ENCODE measurements around the gene IL1RAP. TPM values are rescaled to one million over a fixed set of nuclear protein-coding genes. Genes with fewer than 3 reads are reported as not detected.

The IL1RAP gene
- total RNA-seq, 2 donors from 2014 or later: 17.2 to 29.2 TPM

- H3K27me3 Mint-ChIP-seq: no peaks in the 10 kb centered on the region
- peaks cover 9% of the 10 kb centered on the region for H3K36me3 Mint-ChIP-seq (ENCODE audit: low read depth)
- H3K4me3 Mint-ChIP-seq: no peak overlapping the region
- no peak overlapping the region for H3K27ac Mint-ChIP-seq
- peaks cover 12% of the 10 kb centered on the region for H3K4me1 Mint-ChIP-seq
- peaks cover 3% of the 10 kb centered on the region for H3K9me3 Mint-ChIP-seq
- ATAC-seq (replicated peaks): no peak
Observed at GRCh38 chr3:190522621-190523222, 8.8 kb downstream of the IL1RAP start.

GRCh38 chr3:190524942-190525341 is 11.1 kb downstream of the IL1RAP start:
- Mint-ChIP-seq H3K9me3 (no peaks in the 10 kb centered on the region), H3K4me3 (no peak overlapping the region), H3K36me3 (ENCODE audit: low read depth) (peaks cover 13% of the 10 kb centered on the region), H3K4me1 (peaks cover 4% of the 10 kb centered on the region), H3K27me3 (no peaks in the 10 kb centered on the region), H3K27ac (no peak overlapping the region)
- ATAC-seq (replicated peaks): no peak

- ATAC-seq (replicated peaks): no peak
- Mint-ChIP-seq H3K27me3 (no peaks in the 10 kb centered on the region), H3K36me3 (ENCODE audit: low read depth) (peaks cover 13% of the 10 kb centered on the region), H3K9me3 (no peaks in the 10 kb centered on the region), H3K4me1 (peaks cover 4% of the 10 kb centered on the region), H3K4me3 (no peak overlapping the region), H3K27ac (no peak overlapping the region)
Observed at GRCh38 chr3:190525634-190526033, 11.7 kb downstream of the IL1RAP start.

- Mint-ChIP-seq H3K27me3 (no peaks in the 10 kb centered on the region), H3K4me1 (peaks cover 4% of the 10 kb centered on the region), H3K36me3 (ENCODE audit: low read depth) (peaks cover 13% of the 10 kb centered on the region), H3K27ac (no peak overlapping the region), H3K9me3 (no peaks in the 10 kb centered on the region), H3K4me3 (no peak overlapping the region)
- ATAC-seq (replicated peaks): no peak
Observed at GRCh38 chr3:190526787-190527762, 13.2 kb downstream of the IL1RAP start.

- Mint-ChIP-seq H3K27ac (no peak overlapping the region), H3K9me3 (no peaks in the 10 kb centered on the region), H3K4me1 (peaks cover 4% of the 10 kb centered on the region), H3K4me3 (no peak overlapping the region), H3K27me3 (no peaks in the 10 kb centered on the region), H3K36me3 (ENCODE audit: low read depth) (peaks cover 13% of the 10 kb centered on the region)
- ATAC-seq (replicated peaks): no peak
Observed at GRCh38 chr3:190528706-190529105, 14.8 kb downstream of the IL1RAP start.

GRCh38 chr3:190531406-190531805 is 17.5 kb downstream of the IL1RAP start:
- H3K36me3 Mint-ChIP-seq (ENCODE audit: low read depth): peaks cover 13% of the 10 kb centered on the region
- H3K4me1 Mint-ChIP-seq: peaks cover 5% of the 10 kb centered on the region
- H3K27ac Mint-ChIP-seq: no peak overlapping the region
- H3K9me3 Mint-ChIP-seq: no peaks in the 10 kb centered on the region
- H3K27me3 Mint-ChIP-seq: no peaks in the 10 kb centered on the region
- ATAC-seq (replicated peaks): no peak
- no peak overlapping the region for H3K4me3 Mint-ChIP-seq

GRCh38 chr3:190532731-190533203 is 18.9 kb downstream of the IL1RAP start:
- ATAC-seq (replicated peaks): no peak
- Mint-ChIP-seq H3K27ac (no peak overlapping the region), H3K4me3 (no peak overlapping the region), H3K9me3 (no peaks in the 10 kb centered on the region), H3K27me3 (no peaks in the 10 kb centered on the region), H3K4me1 (peaks cover 7% of the 10 kb centered on the region), H3K36me3 (ENCODE audit: low read depth) (peaks cover 13% of the 10 kb centered on the region)

GRCh38 chr3:190533511-190534281 is 19.8 kb downstream of the IL1RAP start:
- no peak overlapping the region for H3K4me3 Mint-ChIP-seq
- peaks cover 11% of the 10 kb centered on the region for H3K4me1 Mint-ChIP-seq
- no peak for ATAC-seq (replicated peaks)
- H3K27me3 Mint-ChIP-seq: no peaks in the 10 kb centered on the region
- peak overlapping the region; percentile 34 for H3K27ac Mint-ChIP-seq
- no peaks in the 10 kb centered on the region for H3K9me3 Mint-ChIP-seq
- H3K36me3 Mint-ChIP-seq (ENCODE audit: low read depth): peaks cover 5% of the 10 kb centered on the region

GRCh38 chr3:190534386-190534785 is 20.5 kb downstream of the IL1RAP start:
- ATAC-seq (replicated peaks): no peak
- Mint-ChIP-seq H3K27me3 (no peaks in the 10 kb centered on the region), H3K27ac (peak overlapping the region; percentile 34), H3K9me3 (no peaks in the 10 kb centered on the region), H3K4me1 (peaks cover 11% of the 10 kb centered on the region), H3K4me3 (no peak overlapping the region), H3K36me3 (ENCODE audit: low read depth) (no peaks in the 10 kb centered on the region)

- H3K4me3 Mint-ChIP-seq: no peak overlapping the region
- peak; percentile 77 for ATAC-seq (replicated peaks)
- no peaks in the 10 kb centered on the region for H3K36me3 Mint-ChIP-seq (ENCODE audit: low read depth)
- H3K9me3 Mint-ChIP-seq: no peaks in the 10 kb centered on the region
- H3K27me3 Mint-ChIP-seq: no peaks in the 10 kb centered on the region
- H3K27ac Mint-ChIP-seq: no peak overlapping the region
- H3K4me1 Mint-ChIP-seq: peaks cover 11% of the 10 kb centered on the region
Observed at GRCh38 chr3:190534986-190535385, 21.1 kb downstream of the IL1RAP start.

GRCh38 chr3:190537146-190537545 is 23.3 kb downstream of the IL1RAP start:
- Mint-ChIP-seq H3K4me1 (peaks cover 11% of the 10 kb centered on the region), H3K4me3 (no peak overlapping the region), H3K27ac (no peak overlapping the region), H3K36me3 (ENCODE audit: low read depth) (no peaks in the 10 kb centered on the region), H3K9me3 (no peaks in the 10 kb centered on the region), H3K27me3 (no peaks in the 10 kb centered on the region)
- no peak for ATAC-seq (replicated peaks)

GRCh38 chr3:190538288-190538687 is 24.4 kb downstream of the IL1RAP start:
- H3K27ac Mint-ChIP-seq: no peak overlapping the region
- no peaks in the 10 kb centered on the region for H3K27me3 Mint-ChIP-seq
- H3K9me3 Mint-ChIP-seq: no peaks in the 10 kb centered on the region
- H3K4me3 Mint-ChIP-seq: no peak overlapping the region
- no peak for ATAC-seq (replicated peaks)
- no peaks in the 10 kb centered on the region for H3K36me3 Mint-ChIP-seq (ENCODE audit: low read depth)
- H3K4me1 Mint-ChIP-seq: peaks cover 11% of the 10 kb centered on the region

- no peak overlapping the region for H3K4me3 Mint-ChIP-seq
- no peak overlapping the region for H3K27ac Mint-ChIP-seq
- H3K36me3 Mint-ChIP-seq (ENCODE audit: low read depth): no peaks in the 10 kb centered on the region
- H3K9me3 Mint-ChIP-seq: no peaks in the 10 kb centered on the region
- H3K4me1 Mint-ChIP-seq: peaks cover 11% of the 10 kb centered on the region
- ATAC-seq (replicated peaks): no peak
- H3K27me3 Mint-ChIP-seq: no peaks in the 10 kb centered on the region
Observed at GRCh38 chr3:190539526-190539925, 25.6 kb downstream of the IL1RAP start.

GRCh38 chr3:190541008-190541407 is 27.1 kb downstream of the IL1RAP start:
- Mint-ChIP-seq H3K4me1 (peaks cover 6% of the 10 kb centered on the region), H3K36me3 (ENCODE audit: low read depth) (no peaks in the 10 kb centered on the region), H3K9me3 (no peaks in the 10 kb centered on the region), H3K27me3 (no peaks in the 10 kb centered on the region), H3K27ac (no peak overlapping the region), H3K4me3 (no peak overlapping the region)
- no peak for ATAC-seq (replicated peaks)

Data from activated T-helper 17 cell treated with anti-CD3 and anti-CD28 coated beads, Interleukin-2, amount 50 U/mL, for 72 hours (primary cell).